PC-3 (cell line): ENCODE measurements around the gene BIRC5. TPM values are rescaled to one million over a fixed set of nuclear protein-coding genes. Genes with fewer than 3 reads are reported as not detected.

Experiments
- ATAC-seq: fragments of 200-7000 bp; cut with Tn5 transposase; 2 replicates; pipeline ENCODE4 v1.9.1; 2020; ENCODE audit warnings: mild to moderate bottlenecking, moderate library complexity
- BruUV-seq: library from RNA; stranded (reverse); fragments of 400-500 nt; replicated peaks from 2 replicates; lab custom pipeline; 2021; lab: Mats Ljungman, UMichigan
- CTCF ChIA-PET: fragments of 300-600 bp; sonication (Branson Sonifier 250); formaldehyde crosslinking; loops from one replicate; lab custom pipeline; 2022; ENCODE audit warnings: antibody characterized with exemption; lab: Charles Lee
- POLR2A ChIA-PET: fragments of 300-600 bp; sonication (Branson Sonifier 250); formaldehyde crosslinking; loops from one replicate; lab custom pipeline; 2022; ENCODE audit warnings: antibody characterized with exemption; ENCODE audit not compliant: unreplicated experiment; lab: Charles Lee
- DNase-seq: peaks from one replicate; pipeline ENCODE4 v3.0.0-alpha.2; 2015
- H2AFZ ChIP-seq: fragments of 300-600 bp; sonication (generic); 2 replicates; pipeline ENCODE4 v1.6.0; 2016; ENCODE audit warnings: antibody characterized with exemption, low read length
- H3F3A ChIP-seq: fragments of 300-600 bp; sonication (generic); one replicate; pipeline ENCODE4 v1.6.0; 2017; ENCODE audit warnings: antibody characterized with exemption, low read length, control low read depth, mild to moderate bottlenecking; ENCODE audit not compliant: unreplicated experiment
- H3K27ac ChIP-seq: fragments of 300-600 bp; sonication (generic); 2 replicates; pipeline ENCODE4 v1.5.1; 2016; ENCODE audit warnings: mild to moderate bottlenecking, low read length
- H3K27me3 ChIP-seq: fragments of 300-600 bp; sonication (generic); 2 replicates; pipeline ENCODE4 v1.6.1; 2016; ENCODE audit warnings: low read length, mixed read lengths
- H3K36me3 ChIP-seq: fragments of 300-600 bp; sonication (generic); 2 replicates; pipeline ENCODE4 v1.6.1; 2016; ENCODE audit warnings: low read depth, mixed run types, low read length, mixed read lengths
- H3K4me1 ChIP-seq: fragments of 300-600 bp; sonication (generic); 2 replicates; pipeline ENCODE4 v1.5.1; 2016; ENCODE audit warnings: low read length; ENCODE audit not compliant: insufficient read depth
- H3K4me2 ChIP-seq: fragments of 300-600 bp; sonication (generic); 2 replicates; pipeline ENCODE4 v1.6.0; 2016; ENCODE audit warnings: low read length
- H3K4me3 ChIP-seq: fragments of 300-600 bp; sonication (generic); 2 replicates; pipeline ENCODE4 v1.5.1; 2016; ENCODE audit warnings: mild to moderate bottlenecking, low read length, mixed read lengths
- H3K79me2 ChIP-seq: fragments of 300-600 bp; sonication (generic); 2 replicates; pipeline ENCODE4 v1.6.1; 2017; ENCODE audit warnings: low read length, mixed read lengths
- H3K9ac ChIP-seq: fragments of 300-600 bp; sonication (generic); 2 replicates; pipeline ENCODE4 v1.6.0; 2016; ENCODE audit warnings: mild to moderate bottlenecking, low read length
- H3K9me2 ChIP-seq: fragments of 300-600 bp; sonication (generic); replicated peaks from 2 replicates; pipeline ENCODE4 v1.6.1; 2016; ENCODE audit warnings: mixed run types, low read length, mixed read lengths
- H3K9me3 ChIP-seq: fragments of 300-600 bp; sonication (generic); 2 replicates; pipeline ENCODE4 v1.6.1; 2016; ENCODE audit warnings: low read length, mixed read lengths
- H4K20me1 ChIP-seq: fragments of 300-600 bp; sonication (generic); 2 replicates; pipeline ENCODE4 v1.6.1; 2016; ENCODE audit warnings: low read length, mixed read lengths
- CTCF ChIP-seq: fragments of 300-600 bp; sonication (generic); conservative IDR thresholded peaks from 2 replicates; pipeline ENCODE4 v1.5.1; 2017; ENCODE audit warnings: antibody characterized with exemption, low read depth, mild to moderate bottlenecking, low read length
- EZH2 ChIP-seq: fragments of 300-600 bp; sonication (generic); IDR thresholded peaks from one replicate; pipeline ENCODE4 v1.6.1; 2017; ENCODE audit warnings: antibody characterized with exemption, mild to moderate bottlenecking, low read length; ENCODE audit not compliant: unreplicated experiment
- EZH2phosphoT487 ChIP-seq: fragments of 300-600 bp; sonication (generic); IDR thresholded peaks from 2 replicates; pipeline ENCODE4 v1.6.1; 2018; ENCODE audit warnings: mild to moderate bottlenecking, antibody characterized with exemption, low read length, borderline replicate concordance
- intact Hi-C: fragments of 100-400 bp; cut with micrococcal nuclease; formaldehyde crosslinking; loops from 2 replicates; pipeline ENCODE4 v1.9.0; 2023
- total RNA-seq: library from RNA; depleted of rRNA; stranded (reverse); fragments of >200 nt; gene quantifications from 2 replicates; pipeline ENCODE4 v1.2.3, GENCODE V29; 2014

The BIRC5 gene
- total RNA-seq, 1 experiment from 2014 or later, result 304 TPM

- Histone ChIP-seq H3K4me3 (no peak overlapping the region), H3K4me2 (no peak overlapping the region), H3F3A (no peaks in the 10 kb centered on the region), H3K9me3 (no peaks in the 10 kb centered on the region), H3K9me2 (no peaks in the 10 kb centered on the region), H3K9ac (no peak overlapping the region), H3K27ac (no peak overlapping the region), H3K27me3 (no peaks in the 10 kb centered on the region), H3K36me3 (no peaks in the 10 kb centered on the region), H4K20me1 (no peaks in the 10 kb centered on the region), H3K4me1 (peaks cover 26% of the 10 kb centered on the region), H3K79me2 (no peaks in the 10 kb centered on the region), H2AFZ (no peak overlapping the region)
- intact Hi-C loops, result no loop called here
- DNase-seq (no peak), ATAC-seq (no peak)
- CTCF ChIA-PET, result interaction anchor here (0.7 kb wide), 1 partner anchor 188 kb away, joined by 3 read pairs; no protein-coding TSS in a partner anchor
- TF ChIP-seq EZH2 (no peak), EZH2phosphoT487 (no peak), CTCF (no peak)
- POLR2A ChIA-PET, result no interaction called here
- no TSS peak for BruUV-seq
Measured at GRCh38 chr17:78247304-78247703, 33.3 kb downstream of the BIRC5 start.

- H3K9me2 ChIP-seq, result no peaks in the 10 kb centered on the region
- H3K27ac ChIP-seq, result no peak overlapping the region
- H3K4me1 ChIP-seq, result peaks cover 19% of the 10 kb centered on the region
- BruUV-seq, result no TSS peak
- no peaks in the 10 kb centered on the region for H3K36me3 ChIP-seq
- H3K27me3 ChIP-seq, result no peaks in the 10 kb centered on the region
- H3K9me3 ChIP-seq, result no peaks in the 10 kb centered on the region
- intact Hi-C loops, result no loop called here
- TF ChIP-seq CTCF, result no peak
- TF ChIP-seq EZH2phosphoT487, result no peak
- TF ChIP-seq EZH2, result no peak
- no peak overlapping the region for H3K9ac ChIP-seq
- ATAC-seq, result no peak
- H4K20me1 ChIP-seq, result no peaks in the 10 kb centered on the region
- POLR2A ChIA-PET, result no interaction called here
- no peak for DNase-seq
- H3F3A ChIP-seq, result no peaks in the 10 kb centered on the region
- no peak overlapping the region for H3K4me2 ChIP-seq
- H3K79me2 ChIP-seq, result no peaks in the 10 kb centered on the region
- no peak overlapping the region for H2AFZ ChIP-seq
- CTCF ChIA-PET, result no interaction called here
- no peak overlapping the region for H3K4me3 ChIP-seq
Measured at GRCh38 chr17:78248051-78248914, 34.2 kb downstream of the BIRC5 start.
